HAP-1 (cell line): ENCODE measurements around the gene USP6NL.
A peak's percentile ranks its signal among the peaks of the same experiment; 100 is the strongest.

Experiments
- DNase-seq, 2 experiments: peaks; one replicate each; pipeline ENCODE4 v3.0.0-alpha.2; 2016 to 2020; ENCODE audit warnings: low spot score in 2 of 2
- H3K27me3 ChIP-seq: fragments of 250-450 bp; sonication (Bioruptor Pico); 2 replicates; pipeline ENCODE4 v1.5.1; 2020; ENCODE audit warnings: low read depth, mild to moderate bottlenecking, moderate library complexity
- H3K36me3 ChIP-seq: fragments of 250-450 bp; sonication (Bioruptor Pico); replicated peaks from 2 replicates; pipeline ENCODE4 v1.5.1; 2020; ENCODE audit warnings: mild to moderate bottlenecking
- H3K4me1 ChIP-seq: fragments of 250-450 bp; sonication (Bioruptor Pico); 2 replicates; pipeline ENCODE4 v1.5.1; 2020; ENCODE audit warnings: mild to moderate bottlenecking
- H3K4me3 ChIP-seq: fragments of 250-450 bp; sonication (Bioruptor Pico); 2 replicates; pipeline ENCODE4 v1.5.1; 2020; ENCODE audit warnings: mild to moderate bottlenecking, moderate library complexity
- H3K9me3 ChIP-seq: fragments of 250-450 bp; sonication (Bioruptor Pico); 2 replicates; pipeline ENCODE4 v1.5.1; 2020; ENCODE audit warnings: mild to moderate bottlenecking, moderate library complexity
- in situ Hi-C: fragments of 300-500 bp; cut with MboI; formaldehyde crosslinking; loops from 3 replicates; pipeline ENCODE4 v1.14.3; 2020; ENCODE audit warnings: low sequenced_read_pairs, inconsistent platforms, mixed read lengths

The USP6NL gene

DNA sequence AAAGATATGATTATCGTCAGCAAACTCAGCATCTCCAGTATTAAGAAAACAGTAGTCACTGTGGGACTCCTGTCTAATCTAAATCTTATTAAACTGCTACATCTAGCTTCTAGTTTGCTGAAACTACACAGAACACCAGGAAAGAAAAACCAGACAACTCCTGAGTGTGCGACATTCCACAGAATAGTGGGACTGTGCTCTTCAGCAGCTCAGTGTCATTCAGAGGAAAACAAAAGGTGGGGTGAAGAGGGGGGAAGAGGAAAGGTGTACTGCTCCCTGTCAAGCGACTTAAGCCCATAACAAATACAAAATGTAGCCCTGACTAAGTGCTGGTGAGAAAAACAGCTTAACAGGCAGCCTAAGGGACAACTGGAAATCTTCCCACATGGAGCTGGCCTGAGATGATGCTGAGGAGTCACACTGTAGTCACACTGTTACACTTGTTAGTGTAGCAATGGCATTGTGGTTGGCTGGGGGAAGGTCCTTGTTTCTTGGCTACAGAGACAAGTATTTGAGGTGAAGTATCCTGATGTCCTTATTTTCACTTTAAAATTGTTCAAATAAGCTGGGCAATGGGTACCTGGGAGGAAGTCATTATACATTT, 135.5 kb downstream of the USP6NL start:
- no peak overlapping the region for H3K4me3 ChIP-seq
- H3K4me1 ChIP-seq, result no peaks in the 10 kb centered on the region
- H3K27me3 ChIP-seq, result no peaks in the 10 kb centered on the region
- H3K9me3 ChIP-seq, result no peaks in the 10 kb centered on the region
- in situ Hi-C loops, result no loop called here
- DNase-seq, result no peak
- H3K36me3 ChIP-seq, result no peaks in the 10 kb centered on the region

- no peaks in the 10 kb centered on the region for H3K27me3 ChIP-seq
- no peaks in the 10 kb centered on the region for H3K36me3 ChIP-seq
- no peaks in the 10 kb centered on the region for H3K9me3 ChIP-seq
- in situ Hi-C loops, result no loop called here
- DNase-seq, result no peak
- no peaks in the 10 kb centered on the region for H3K4me1 ChIP-seq
- H3K4me3 ChIP-seq, result no peak overlapping the region
These were observed 138.2 kb downstream of the USP6NL start for GRCh38 chr10:11473128-11473760.

GRCh38 chr10:11472158-11472753, 139.2 kb downstream of the USP6NL start:
- Histone ChIP-seq H3K4me1 (no peaks in the 10 kb centered on the region), H3K27me3 (no peaks in the 10 kb centered on the region), H3K36me3 (no peaks in the 10 kb centered on the region), H3K4me3 (no peak overlapping the region), H3K9me3 (no peaks in the 10 kb centered on the region)
- peak; percentile 63 to 83 for DNase-seq
- in situ Hi-C loops, result no loop called here

GRCh38 chr10:11469575-11470391, 141.7 kb downstream of the USP6NL start:
- Histone ChIP-seq H3K4me3 (no peak overlapping the region), H3K4me1 (no peaks in the 10 kb centered on the region), H3K36me3 (no peaks in the 10 kb centered on the region), H3K27me3 (no peaks in the 10 kb centered on the region), H3K9me3 (no peaks in the 10 kb centered on the region)
- in situ Hi-C loops, result no loop called here
- DNase-seq, result no peak

- H3K36me3 ChIP-seq, result 0 out of 2 replicates have a peak, but pooled peaks cover under 1% of the 10 kb centered on the region
- no peak for DNase-seq
- no peaks in the 10 kb centered on the region for H3K9me3 ChIP-seq
- no peaks in the 10 kb centered on the region for H3K27me3 ChIP-seq
- no peaks in the 10 kb centered on the region for H3K4me1 ChIP-seq
- no peak overlapping the region for H3K4me3 ChIP-seq
- in situ Hi-C loops, result no loop called here
These were observed 143.2 kb downstream of the USP6NL start for GRCh38 chr10:11468126-11468742.

DNA sequence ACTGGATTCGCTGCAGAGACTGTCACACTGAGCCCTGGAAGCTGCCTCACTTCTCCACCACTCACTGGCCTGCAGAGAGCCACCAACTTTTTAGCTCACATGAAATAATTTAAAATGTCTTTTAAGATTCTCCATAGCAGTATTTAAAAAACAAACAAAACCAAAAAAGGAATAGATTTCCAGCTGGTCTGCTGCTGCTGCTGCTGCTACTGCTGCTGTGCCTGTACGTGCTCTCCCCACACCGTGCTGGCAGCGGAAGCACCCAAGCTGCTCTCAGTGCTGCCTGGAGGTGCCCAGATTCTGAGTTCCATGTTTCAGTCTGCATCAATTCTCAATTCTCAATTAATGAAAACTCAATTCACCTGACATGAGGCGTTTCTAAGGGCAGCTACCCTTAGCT, 146.0 kb downstream of the USP6NL start:
- in situ Hi-C loops, result no loop called here
- Histone ChIP-seq H3K36me3 (peaks cover 8% of the 10 kb centered on the region; the same call in 1 of the 2 replicates), H3K9me3 (no peaks in the 10 kb centered on the region), H3K4me1 (no peaks in the 10 kb centered on the region), H3K4me3 (no peak overlapping the region), H3K27me3 (no peaks in the 10 kb centered on the region)
- no peak for DNase-seq

DNA sequence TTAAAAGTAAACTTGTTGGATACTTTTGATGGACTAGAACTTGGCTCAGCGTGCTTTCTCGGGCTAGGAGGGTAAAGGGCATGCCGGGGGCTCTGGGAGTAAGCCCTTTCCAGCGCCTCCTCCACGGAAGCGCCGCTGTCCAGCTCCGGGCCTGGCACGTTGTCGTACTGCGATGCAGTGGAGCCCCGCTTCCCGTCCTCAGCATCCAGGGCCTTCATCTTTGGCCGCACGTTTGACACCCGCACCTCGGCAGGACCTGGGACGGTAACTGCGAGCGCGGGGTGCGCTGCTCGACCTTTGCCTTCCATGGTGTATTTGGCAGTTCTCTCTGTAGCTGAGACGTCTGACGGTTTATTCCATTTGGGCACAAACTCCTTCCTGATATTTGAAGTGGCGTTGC, 148.3 kb downstream of the USP6NL start:
- no peak for DNase-seq
- in situ Hi-C loops, result no loop called here
- Histone ChIP-seq H3K4me3 (no peak overlapping the region), H3K36me3 (peaks cover 8% of the 10 kb centered on the region; the same call in 1 of the 2 replicates), H3K27me3 (no peaks in the 10 kb centered on the region), H3K9me3 (no peaks in the 10 kb centered on the region), H3K4me1 (no peaks in the 10 kb centered on the region)

DNA sequence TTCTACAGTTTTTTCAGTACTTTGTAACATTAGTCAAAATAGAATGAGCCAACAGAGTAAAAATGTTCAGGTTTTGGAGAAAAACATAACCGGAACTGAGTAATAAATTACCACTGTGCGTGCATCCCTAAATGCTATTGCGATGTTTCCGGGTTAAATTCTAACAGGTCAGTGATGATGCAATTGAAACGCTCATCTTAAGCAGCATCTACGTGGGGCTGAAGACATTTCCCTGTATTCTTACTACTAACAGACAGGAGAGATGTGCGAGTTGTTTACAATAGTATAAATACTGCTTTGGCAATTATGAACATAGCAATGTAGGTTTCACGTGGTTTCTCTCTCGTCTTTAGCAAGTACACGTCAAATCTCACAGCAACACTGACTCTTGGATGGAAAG, 149.4 kb downstream of the USP6NL start:
- Histone ChIP-seq H3K4me3 (no peak overlapping the region), H3K9me3 (no peaks in the 10 kb centered on the region), H3K36me3 (peaks cover 8% of the 10 kb centered on the region; the same call in 1 of the 2 replicates), H3K4me1 (no peaks in the 10 kb centered on the region), H3K27me3 (no peaks in the 10 kb centered on the region)
- in situ Hi-C loops, result no loop called here
- DNase-seq, result no peak

- H3K4me1 ChIP-seq, result no peaks in the 10 kb centered on the region
- H3K27me3 ChIP-seq, result no peaks in the 10 kb centered on the region
- in situ Hi-C loops, result no loop called here
- H3K9me3 ChIP-seq, result no peaks in the 10 kb centered on the region
- H3K4me3 ChIP-seq, result no peak overlapping the region
- H3K36me3 ChIP-seq, result no peaks in the 10 kb centered on the region
- DNase-seq, result no peak
These were observed 154.1 kb downstream of the USP6NL start for GRCh38 chr10:11457336-11457735.

- H3K4me1 ChIP-seq, result no peaks in the 10 kb centered on the region
These were observed 156.4 kb downstream of the USP6NL start for GRCh38 chr10:11454958-11455566.

DNA sequence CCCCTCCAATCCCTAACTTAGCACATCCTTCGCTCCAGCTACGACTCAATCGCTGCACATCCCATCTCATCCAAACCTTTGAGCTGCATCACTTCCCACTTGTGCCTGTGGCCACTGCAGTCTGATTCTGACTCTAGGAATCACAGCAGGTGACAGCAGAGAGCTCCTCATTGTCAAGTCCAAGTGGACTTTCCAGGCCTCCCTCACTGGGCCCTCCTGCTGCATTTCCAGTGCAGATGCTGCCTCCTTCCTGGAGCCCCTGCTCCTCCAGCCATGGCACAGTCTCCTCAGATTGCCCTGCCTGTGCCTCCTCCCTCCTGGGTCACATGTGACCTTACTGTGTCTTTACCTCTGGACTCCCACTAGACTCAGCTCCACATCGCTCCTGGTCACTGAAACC, 157.3 kb downstream of the USP6NL start:
- DNase-seq, result peak in 1 of 2 experiments; percentile 4
- Histone ChIP-seq H3K27me3 (no peaks in the 10 kb centered on the region), H3K4me1 (no peaks in the 10 kb centered on the region), H3K9me3 (no peaks in the 10 kb centered on the region), H3K4me3 (no peak overlapping the region), H3K36me3 (no peaks in the 10 kb centered on the region)
- in situ Hi-C loops, result no loop called here

More at GRCh38 chr10:11454958-11455566, 156.4 kb downstream of the USP6NL start:
- DNase-seq, result peak in 1 of 2 experiments; percentile 0
- H3K9me3 ChIP-seq, result no peaks in the 10 kb centered on the region
- H3K36me3 ChIP-seq, result no peaks in the 10 kb centered on the region
- in situ Hi-C loops, result no loop called here
- H3K4me3 ChIP-seq, result no peak overlapping the region
- H3K27me3 ChIP-seq, result no peaks in the 10 kb centered on the region

DNA sequence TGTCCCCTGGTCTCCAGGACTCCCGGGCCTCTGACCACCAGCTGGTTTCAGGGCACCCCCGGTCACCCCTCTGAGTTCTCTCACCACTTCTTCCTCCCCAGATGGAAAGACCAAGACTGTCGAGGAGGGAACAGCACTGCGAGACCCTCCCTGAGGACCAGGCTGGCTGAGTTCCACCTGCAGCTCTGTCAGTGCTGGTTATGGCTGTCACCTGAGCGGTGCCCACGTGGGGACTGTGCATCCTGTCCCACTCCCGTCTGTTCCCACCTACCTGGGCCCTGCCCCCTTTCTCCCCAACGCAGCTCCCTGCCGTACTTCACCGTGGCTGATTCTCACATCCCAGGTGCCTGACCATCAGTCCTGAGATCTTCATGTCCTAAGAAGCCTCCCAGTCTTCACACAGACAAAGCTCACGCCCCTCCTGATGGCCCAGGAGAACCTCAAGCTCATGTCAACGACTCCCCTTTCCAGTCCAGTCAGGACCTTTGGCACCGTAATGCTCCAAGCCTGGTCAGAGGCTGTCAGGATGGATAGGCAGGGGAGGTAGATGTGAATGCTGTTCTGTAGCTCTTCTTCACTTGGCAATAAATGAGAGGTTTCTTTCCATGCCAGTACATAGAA, 159.7 kb downstream of the USP6NL start:
- in situ Hi-C loops, result no loop called here
- Histone ChIP-seq H3K4me3 (no peak overlapping the region), H3K27me3 (no peaks in the 10 kb centered on the region), H3K9me3 (no peaks in the 10 kb centered on the region), H3K36me3 (no peaks in the 10 kb centered on the region), H3K4me1 (no peaks in the 10 kb centered on the region)
- peak in 1 of 2 experiments; percentile 5 for DNase-seq

DNA sequence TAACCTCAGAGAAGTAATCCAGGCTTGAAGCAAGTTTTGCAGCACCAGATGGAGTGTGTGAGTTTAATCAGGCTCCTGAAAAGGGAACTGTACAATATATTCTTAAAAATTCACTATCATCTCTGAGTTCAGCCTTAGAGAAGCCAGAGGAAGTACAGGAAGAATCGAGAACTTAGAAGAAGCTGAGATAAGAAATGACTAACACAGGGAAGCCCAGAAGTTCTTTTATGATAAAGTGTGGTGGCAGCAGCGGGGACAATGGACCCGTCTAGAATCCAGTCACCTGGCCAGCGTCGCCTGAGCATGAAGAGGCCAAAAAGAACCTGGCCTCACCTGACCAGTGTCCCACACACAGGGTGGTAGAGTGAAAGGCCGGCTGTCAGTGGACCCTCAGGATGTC, 161.0 kb downstream of the USP6NL start:
- Histone ChIP-seq H3K4me3 (no peak overlapping the region), H3K9me3 (no peaks in the 10 kb centered on the region), H3K4me1 (no peaks in the 10 kb centered on the region), H3K27me3 (no peaks in the 10 kb centered on the region), H3K36me3 (no peaks in the 10 kb centered on the region)
- peak in 1 of 2 experiments; percentile 0 for DNase-seq
- in situ Hi-C loops, result no loop called here
